ENCODE results near the gene YDJC.
"Not testable (repeated sequence)": the region's sequence is repeated elsewhere in the genome, so short reads cannot be mapped to it uniquely, and the experiment has no call there.

DNA sequence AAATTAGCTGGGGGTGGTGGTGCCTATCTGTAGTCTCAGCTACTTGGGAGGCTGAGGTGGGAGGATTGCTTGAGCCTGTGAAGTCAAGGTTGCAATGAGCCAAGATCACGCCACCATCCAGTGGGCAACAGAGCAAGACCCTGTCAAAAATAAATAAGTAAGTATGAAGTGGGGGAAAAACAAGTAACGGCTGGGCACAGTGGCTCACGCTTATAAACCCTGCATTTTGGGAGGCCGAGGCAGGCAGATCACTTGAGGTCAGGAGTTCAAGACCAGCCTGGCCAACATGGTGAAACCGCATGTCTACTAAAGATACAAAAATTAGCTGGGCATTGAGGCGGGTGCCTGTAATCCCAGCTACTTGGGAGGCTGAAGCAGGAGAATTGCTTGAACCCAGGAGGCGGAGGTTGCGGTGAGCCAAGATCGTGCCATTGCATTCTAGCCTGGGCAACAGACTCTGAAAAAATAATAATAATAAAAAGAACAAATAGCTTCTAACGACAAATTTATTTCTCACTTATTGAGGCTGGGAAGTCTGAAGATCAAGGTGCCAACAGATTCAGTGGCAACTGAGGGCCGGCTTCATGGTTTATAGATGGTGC lies 20.2 kb downstream of the YDJC start:
- not testable (repeated sequence) for TF ChIP-seq CTCF (conservative IDR thresholded peaks at IDR 0.05; ENCODE audit: low read depth in 2 of 2); REST (IDR thresholded peaks at IDR 0.05; ENCODE audit: unreplicated experiment); POLR2AphosphoS5 (IDR thresholded peaks at IDR 0.05; ENCODE audit: low read depth); ETS1 (IDR thresholded peaks at IDR 0.05); EZH2 (IDR thresholded peaks at IDR 0.05; ENCODE audit: low read depth, unreplicated experiment); NANOG (IDR thresholded peaks at IDR 0.05; ENCODE audit: borderline replicate concordance); EZH2phosphoT487 (IDR thresholded peaks at IDR 0.05; ENCODE audit: unreplicated experiment); JUNB (IDR thresholded peaks at IDR 0.05; ENCODE audit: unreplicated experiment); CREB1 (CRISPR knock-in tag; IDR thresholded peaks at IDR 0.05; ENCODE audit: low read depth); ZNF331 (CRISPR knock-in tag; IDR thresholded peaks at IDR 0.05; ENCODE audit: low read depth); ZNF114 (CRISPR knock-in tag; IDR thresholded peaks at IDR 0.05); STAT1 (IDR thresholded peaks at IDR 0.05; ENCODE audit: unreplicated experiment)
